Parathyroid adenoma (tissue), 2 donors: Measurements from ENCODE around the gene CADM2.

Experiments
- H2AFZ ChIP-seq: fragments of 300-600 bp; sonication (generic); one replicate; pipeline ENCODE4 v1.7.0; 2017; ENCODE audit warnings: antibody characterized with exemption, mild to moderate bottlenecking
- H3K27ac ChIP-seq: fragments of 300-600 bp; sonication (generic); one replicate; pipeline ENCODE4 v1.7.0; 2017
- H3K27me3 ChIP-seq: fragments of 300-600 bp; sonication (generic); one replicate; pipeline ENCODE4 v1.7.0; 2017; ENCODE audit warnings: low read length; ENCODE audit not compliant: control insufficient read depth, insufficient read depth
- H3K36me3 ChIP-seq: fragments of 300-600 bp; sonication (generic); one replicate; pipeline ENCODE4 v1.7.0; 2017; ENCODE audit warnings: low read length; ENCODE audit not compliant: control insufficient read depth, insufficient read depth
- H3K4me1 ChIP-seq: fragments of 300-600 bp; sonication (generic); one replicate; pipeline ENCODE4 v1.7.0; 2017; ENCODE audit warnings: control low read depth
- H3K4me2 ChIP-seq: fragments of 300-600 bp; sonication (generic); one replicate; pipeline ENCODE4 v1.7.0; 2017; ENCODE audit warnings: low read length
- H3K4me3 ChIP-seq: fragments of 300-600 bp; sonication (generic); one replicate; pipeline ENCODE4 v1.7.0; 2017; ENCODE audit warnings: low read depth, low read length
- H3K79me2 ChIP-seq: fragments of 300-600 bp; sonication (generic); one replicate; pipeline ENCODE4 v1.7.0; 2017; ENCODE audit warnings: control low read depth
- H3K9ac ChIP-seq: fragments of 300-600 bp; sonication (generic); one replicate; pipeline ENCODE4 v1.7.0; 2017; ENCODE audit warnings: mild to moderate bottlenecking
- H3K9me3 ChIP-seq: fragments of 300-600 bp; sonication (generic); one replicate; pipeline ENCODE4 v1.7.0; 2017; ENCODE audit warnings: low read length; ENCODE audit not compliant: control insufficient read depth
- TF ChIP-seq, protein P1 (sequence below): fragments of 300-600 bp; sonication (generic); IDR thresholded peaks from one replicate; pipeline ENCODE4 v1.7.0; 2017; ENCODE audit warnings: antibody characterized with exemption, mild to moderate bottlenecking
- donor health status: primary hyperparathyroidism.

CADM2 gene

GRCh38 chr3:86029590-86029989, 1070.8 kb downstream of the CADM2 start:
- Histone ChIP-seq H3K79me2 (no peaks in the 10 kb centered on the region), H3K36me3 (no peaks in the 10 kb centered on the region), H3K27ac (no peak overlapping the region), H3K9ac (no peak overlapping the region), H3K4me2 (no peak overlapping the region), H2AFZ (no peak overlapping the region), H3K4me3 (no peak overlapping the region), H3K9me3 (no peaks in the 10 kb centered on the region), H3K27me3 (no peaks in the 10 kb centered on the region), H3K4me1 (no peaks in the 10 kb centered on the region)
- TF ChIP-seq, protein P1, sequence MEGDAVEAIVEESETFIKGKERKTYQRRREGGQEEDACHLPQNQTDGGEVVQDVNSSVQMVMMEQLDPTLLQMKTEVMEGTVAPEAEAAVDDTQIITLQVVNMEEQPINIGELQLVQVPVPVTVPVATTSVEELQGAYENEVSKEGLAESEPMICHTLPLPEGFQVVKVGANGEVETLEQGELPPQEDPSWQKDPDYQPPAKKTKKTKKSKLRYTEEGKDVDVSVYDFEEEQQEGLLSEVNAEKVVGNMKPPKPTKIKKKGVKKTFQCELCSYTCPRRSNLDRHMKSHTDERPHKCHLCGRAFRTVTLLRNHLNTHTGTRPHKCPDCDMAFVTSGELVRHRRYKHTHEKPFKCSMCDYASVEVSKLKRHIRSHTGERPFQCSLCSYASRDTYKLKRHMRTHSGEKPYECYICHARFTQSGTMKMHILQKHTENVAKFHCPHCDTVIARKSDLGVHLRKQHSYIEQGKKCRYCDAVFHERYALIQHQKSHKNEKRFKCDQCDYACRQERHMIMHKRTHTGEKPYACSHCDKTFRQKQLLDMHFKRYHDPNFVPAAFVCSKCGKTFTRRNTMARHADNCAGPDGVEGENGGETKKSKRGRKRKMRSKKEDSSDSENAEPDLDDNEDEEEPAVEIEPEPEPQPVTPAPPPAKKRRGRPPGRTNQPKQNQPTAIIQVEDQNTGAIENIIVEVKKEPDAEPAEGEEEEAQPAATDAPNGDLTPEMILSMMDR, result no peak

- Histone ChIP-seq H3K4me2 (no peak overlapping the region), H3K9me3 (no peaks in the 10 kb centered on the region), H3K4me3 (no peak overlapping the region), H3K36me3 (no peaks in the 10 kb centered on the region), H3K79me2 (no peaks in the 10 kb centered on the region), H3K9ac (no peak overlapping the region), H3K27ac (no peak overlapping the region), H3K27me3 (no peaks in the 10 kb centered on the region), H2AFZ (no peak overlapping the region), H3K4me1 (no peaks in the 10 kb centered on the region)
- TF ChIP-seq, protein P1, result no peak
These were observed 1079.1 kb downstream of the CADM2 start for GRCh38 chr3:86037916-86038315.

DNA sequence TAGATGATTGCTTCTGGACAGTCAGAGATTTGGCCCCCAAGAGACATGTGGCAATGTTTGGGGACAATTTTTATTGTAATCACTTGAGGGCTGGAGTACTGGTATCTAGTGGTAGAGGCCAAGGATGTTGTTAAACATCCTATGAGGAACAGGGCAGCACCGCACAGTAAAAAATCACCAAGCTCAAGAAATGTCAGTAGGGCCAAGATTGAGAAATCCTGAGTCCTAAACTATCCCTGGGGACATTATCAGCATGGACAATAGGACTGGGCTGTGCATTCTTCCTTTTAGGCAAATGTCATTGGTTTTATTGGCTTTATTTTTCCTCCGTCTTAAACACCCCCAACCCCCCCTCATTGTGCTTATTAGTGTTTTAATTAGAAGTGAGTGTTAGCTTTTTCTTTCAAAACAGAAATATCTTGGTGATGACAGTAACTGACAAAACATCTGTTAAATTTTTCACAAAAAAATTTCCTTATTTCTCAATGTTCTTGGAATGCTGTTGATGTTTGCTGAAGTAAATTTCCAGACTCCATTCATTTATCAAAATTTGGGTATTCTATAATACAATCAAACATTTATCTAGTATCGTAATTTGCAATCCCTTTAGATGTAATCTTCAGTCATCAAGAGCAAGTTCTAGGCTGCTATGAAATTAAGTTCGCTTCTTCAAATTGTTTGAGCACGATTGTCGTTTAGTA, 1087.8 kb downstream of the CADM2 start:
- H3K27me3 ChIP-seq, result no peaks in the 10 kb centered on the region
- no peaks in the 10 kb centered on the region for H3K4me1 ChIP-seq
- TF ChIP-seq, protein P1, result no peak
- H3K36me3 ChIP-seq, result no peaks in the 10 kb centered on the region
- H3K79me2 ChIP-seq, result no peaks in the 10 kb centered on the region
- no peak overlapping the region for H3K4me2 ChIP-seq
- H2AFZ ChIP-seq, result no peak overlapping the region
- no peak overlapping the region for H3K27ac ChIP-seq
- no peak overlapping the region for H3K9ac ChIP-seq
- H3K9me3 ChIP-seq, result no peaks in the 10 kb centered on the region
- no peak overlapping the region for H3K4me3 ChIP-seq

GRCh38 chr3:86047161-86047560, 1088.4 kb downstream of the CADM2 start:
- Histone ChIP-seq H3K4me2 (no peak overlapping the region), H3K4me3 (no peak overlapping the region), H3K36me3 (no peaks in the 10 kb centered on the region), H3K9me3 (no peaks in the 10 kb centered on the region), H3K4me1 (no peaks in the 10 kb centered on the region), H3K27me3 (no peaks in the 10 kb centered on the region), H2AFZ (no peak overlapping the region), H3K9ac (no peak overlapping the region), H3K27ac (no peak overlapping the region), H3K79me2 (no peaks in the 10 kb centered on the region)
- TF ChIP-seq, protein P1, result no peak

GRCh38 chr3:86051058-86051457, 1092.3 kb downstream of the CADM2 start:
- Histone ChIP-seq H3K27me3 (no peaks in the 10 kb centered on the region), H3K79me2 (no peaks in the 10 kb centered on the region), H3K4me2 (no peak overlapping the region), H3K9ac (no peak overlapping the region), H3K4me3 (no peak overlapping the region), H3K9me3 (no peaks in the 10 kb centered on the region), H3K4me1 (no peaks in the 10 kb centered on the region), H3K27ac (no peak overlapping the region), H3K36me3 (no peaks in the 10 kb centered on the region), H2AFZ (no peak overlapping the region)
- TF ChIP-seq, protein P1, result no peak
